ENCODE data around the gene COQ10A. TPM values are rescaled to one million over a fixed set of nuclear protein-coding genes. Genes with fewer than 3 reads are reported as not detected.

COQ10A gene
- total RNA-seq, 1 donor from 2014 or later = 20.3 TPM

DNA sequence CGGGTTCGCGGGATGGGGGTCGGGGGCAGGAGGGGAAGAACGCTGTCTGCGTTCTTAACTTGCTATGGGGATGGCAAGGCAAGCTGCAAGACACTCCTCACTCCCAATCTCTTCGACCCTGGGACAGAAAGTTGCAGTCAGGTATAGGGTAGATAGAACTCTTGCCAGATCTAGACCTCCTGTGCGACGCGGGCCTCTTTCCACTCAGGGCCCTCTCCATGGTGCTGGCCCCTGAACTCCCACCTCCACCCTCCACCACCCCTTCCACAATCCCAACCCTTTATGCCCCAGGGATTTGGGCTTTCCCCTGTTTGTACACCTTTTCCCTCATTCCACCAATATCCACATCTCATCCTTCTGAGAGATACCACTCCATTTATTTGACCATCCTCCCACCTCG lies 41.8 kb upstream of the COQ10A start:
- Mint-ChIP-seq H3K9me3 (ENCODE audit: unreplicated experiment) (no peaks in the 10 kb centered on the region), H3K4me1 (ENCODE audit: unreplicated experiment) (peaks cover 39% of the 10 kb centered on the region), H3K36me3 (ENCODE audit: low read depth, unreplicated experiment) (peaks cover 4% of the 10 kb centered on the region), H3K27me3 (ENCODE audit: unreplicated experiment) (peaks cover 10% of the 10 kb centered on the region), H3K27ac (ENCODE audit: unreplicated experiment) (peak overlapping the region; percentile 64), H3K4me3 (ENCODE audit: unreplicated experiment) (peak overlapping the region; percentile 76)
- TF ChIP-seq, protein P1, sequence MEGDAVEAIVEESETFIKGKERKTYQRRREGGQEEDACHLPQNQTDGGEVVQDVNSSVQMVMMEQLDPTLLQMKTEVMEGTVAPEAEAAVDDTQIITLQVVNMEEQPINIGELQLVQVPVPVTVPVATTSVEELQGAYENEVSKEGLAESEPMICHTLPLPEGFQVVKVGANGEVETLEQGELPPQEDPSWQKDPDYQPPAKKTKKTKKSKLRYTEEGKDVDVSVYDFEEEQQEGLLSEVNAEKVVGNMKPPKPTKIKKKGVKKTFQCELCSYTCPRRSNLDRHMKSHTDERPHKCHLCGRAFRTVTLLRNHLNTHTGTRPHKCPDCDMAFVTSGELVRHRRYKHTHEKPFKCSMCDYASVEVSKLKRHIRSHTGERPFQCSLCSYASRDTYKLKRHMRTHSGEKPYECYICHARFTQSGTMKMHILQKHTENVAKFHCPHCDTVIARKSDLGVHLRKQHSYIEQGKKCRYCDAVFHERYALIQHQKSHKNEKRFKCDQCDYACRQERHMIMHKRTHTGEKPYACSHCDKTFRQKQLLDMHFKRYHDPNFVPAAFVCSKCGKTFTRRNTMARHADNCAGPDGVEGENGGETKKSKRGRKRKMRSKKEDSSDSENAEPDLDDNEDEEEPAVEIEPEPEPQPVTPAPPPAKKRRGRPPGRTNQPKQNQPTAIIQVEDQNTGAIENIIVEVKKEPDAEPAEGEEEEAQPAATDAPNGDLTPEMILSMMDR (IDR thresholded peaks at IDR 0.05; ENCODE audit: unreplicated experiment) = no peak
- DNase-seq (ENCODE audit: low spot score) = peak; percentile 19

DNA sequence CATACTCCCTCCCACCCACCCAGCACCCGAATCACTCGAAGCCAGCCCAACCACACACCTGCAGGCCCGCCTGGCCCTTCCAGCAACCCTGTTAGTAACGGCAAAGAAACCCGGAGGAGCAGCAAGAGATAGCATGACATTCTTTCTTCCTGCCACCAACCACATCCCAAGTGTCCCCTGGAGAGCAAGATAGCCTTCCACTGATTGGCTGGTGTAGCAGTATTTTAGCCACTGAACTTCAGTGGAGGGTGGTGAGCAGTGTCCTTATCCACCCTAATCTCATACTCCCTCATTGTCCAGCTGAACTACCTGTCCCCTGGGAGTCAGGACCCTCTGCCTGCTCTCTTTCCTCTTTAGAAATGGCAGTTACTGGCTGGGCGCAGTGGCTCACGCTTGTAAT lies 37.7 kb upstream of the COQ10A start:
- TF ChIP-seq, protein P1 (IDR thresholded peaks at IDR 0.05; ENCODE audit: unreplicated experiment) = no peak
- Mint-ChIP-seq H3K27me3 (ENCODE audit: unreplicated experiment) (peaks cover 8% of the 10 kb centered on the region), H3K4me3 (ENCODE audit: unreplicated experiment) (no peak overlapping the region), H3K4me1 (ENCODE audit: unreplicated experiment) (peaks cover 11% of the 10 kb centered on the region), H3K27ac (ENCODE audit: unreplicated experiment) (no peak overlapping the region), H3K9me3 (ENCODE audit: unreplicated experiment) (no peaks in the 10 kb centered on the region), H3K36me3 (ENCODE audit: low read depth, unreplicated experiment) (peaks cover 4% of the 10 kb centered on the region)
- DNase-seq (ENCODE audit: low spot score) = no peak

DNA sequence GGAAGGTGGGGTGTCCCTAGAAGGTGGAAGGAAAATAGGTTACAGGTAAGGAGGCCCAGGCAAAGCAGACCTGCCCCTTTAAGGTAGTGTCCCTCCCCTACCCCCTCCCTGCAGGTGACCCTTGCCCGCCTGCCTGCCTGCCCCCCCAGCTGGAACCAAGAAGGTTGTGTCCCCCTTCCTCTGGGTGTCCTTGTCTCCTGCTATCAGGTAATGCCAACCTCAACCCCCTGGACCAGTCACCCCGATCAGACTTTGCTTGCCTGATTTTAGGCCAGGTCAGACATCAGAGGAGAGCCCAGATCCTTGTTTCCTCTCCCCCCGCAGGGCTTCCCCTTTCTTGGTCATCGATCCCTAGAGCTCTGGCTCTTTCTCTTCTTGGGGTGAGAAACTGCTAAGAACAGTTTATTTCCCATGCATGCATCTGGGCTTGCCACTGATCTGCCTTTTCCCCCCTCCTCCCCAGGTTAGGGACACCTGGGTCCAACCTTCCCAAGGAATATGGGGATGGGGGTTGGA lies 36.8 kb upstream of the COQ10A start, which contains the start of gene SLC39A5:
TSS of gene SLC39A5 (plus strand) at position 136 of the 516 bp plus-strand sequence. CDS start 1,224 bp downstream, outside the sequence.
- TF ChIP-seq, protein P1 (IDR thresholded peaks at IDR 0.05; ENCODE audit: unreplicated experiment) = no peak
- Mint-ChIP-seq H3K27ac (ENCODE audit: unreplicated experiment) (no peak within 1 kb of the TSS), H3K4me3 (ENCODE audit: unreplicated experiment) (no peak within 1 kb of the TSS), H3K27me3 (ENCODE audit: unreplicated experiment) (peaks cover 8% of the 10 kb centered on the region), H3K4me1 (ENCODE audit: unreplicated experiment) (peaks cover 6% of the 10 kb centered on the region), H3K36me3 (ENCODE audit: low read depth, unreplicated experiment) (peaks cover 4% of the 10 kb centered on the region), H3K9me3 (ENCODE audit: unreplicated experiment) (no peaks in the 10 kb centered on the region)
- no peak for DNase-seq (ENCODE audit: low spot score)

DNA sequence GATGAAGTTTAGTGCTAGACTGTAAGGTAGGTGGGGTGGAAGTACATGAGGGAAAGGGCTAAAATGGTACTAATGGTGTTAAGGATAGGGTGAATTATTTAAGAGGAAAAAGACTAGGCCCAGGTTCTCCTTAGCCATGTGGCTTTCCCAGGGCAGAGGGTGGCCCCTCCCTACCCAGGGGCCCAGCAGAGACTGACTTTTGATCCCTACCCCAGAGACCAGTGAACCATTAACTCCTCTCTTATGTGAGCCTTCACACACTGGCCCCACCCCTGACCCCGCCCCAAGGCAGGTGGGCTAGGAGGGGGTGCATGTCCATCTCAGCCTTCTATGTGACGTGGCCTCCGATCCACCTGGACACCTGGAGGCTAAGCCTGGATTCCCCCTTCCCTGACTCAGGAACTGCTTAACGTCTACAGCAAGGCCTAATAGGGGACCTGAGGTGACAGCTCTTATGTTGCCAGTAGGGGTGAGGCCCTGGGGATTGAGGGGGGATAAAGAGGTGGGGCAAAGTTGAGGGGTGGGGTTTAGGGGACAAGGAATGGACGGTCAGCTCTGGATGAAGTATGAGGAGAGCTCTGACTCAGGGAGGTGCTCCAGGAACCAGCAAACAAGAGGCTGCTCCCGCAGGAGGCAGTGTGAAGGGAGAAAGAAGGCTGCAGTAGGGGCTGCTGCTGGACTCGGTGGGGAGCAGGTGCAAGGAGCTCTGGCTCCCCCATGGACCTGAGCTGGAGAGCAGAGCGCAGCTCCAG lies 36.1 kb upstream of the COQ10A start:
- TF ChIP-seq, protein P1 (IDR thresholded peaks at IDR 0.05; ENCODE audit: unreplicated experiment) = no peak
- Mint-ChIP-seq H3K27ac (ENCODE audit: unreplicated experiment) (no peak overlapping the region), H3K27me3 (ENCODE audit: unreplicated experiment) (peaks cover 8% of the 10 kb centered on the region), H3K4me3 (ENCODE audit: unreplicated experiment) (no peak overlapping the region), H3K4me1 (ENCODE audit: unreplicated experiment) (no peaks in the 10 kb centered on the region), H3K9me3 (ENCODE audit: unreplicated experiment) (no peaks in the 10 kb centered on the region), H3K36me3 (ENCODE audit: low read depth, unreplicated experiment) (peaks cover 4% of the 10 kb centered on the region)
- DNase-seq (ENCODE audit: low spot score) = no peak

DNA sequence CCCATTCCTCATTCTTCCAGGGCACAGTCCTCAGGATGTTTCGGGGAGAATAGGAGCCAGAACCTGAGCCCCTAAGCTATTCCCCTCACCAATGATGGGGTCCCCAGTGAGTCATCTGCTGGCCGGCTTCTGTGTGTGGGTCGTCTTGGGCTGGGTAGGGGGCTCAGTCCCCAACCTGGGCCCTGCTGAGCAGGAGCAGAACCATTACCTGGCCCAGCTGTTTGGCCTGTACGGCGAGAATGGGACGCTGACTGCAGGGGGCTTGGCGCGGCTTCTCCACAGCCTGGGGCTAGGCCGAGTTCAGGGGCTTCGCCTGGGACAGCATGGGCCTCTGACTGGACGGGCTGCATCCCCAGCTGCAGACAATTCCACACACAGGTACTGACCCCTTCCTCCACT lies 35.6 kb upstream of the COQ10A start:
- TF ChIP-seq, protein P1 (IDR thresholded peaks at IDR 0.05; ENCODE audit: unreplicated experiment) = no peak
- peaks cover 3% of the 10 kb centered on the region for H3K36me3 Mint-ChIP-seq (ENCODE audit: low read depth, unreplicated experiment)
- DNase-seq (ENCODE audit: low spot score) = no peak
- H3K27ac Mint-ChIP-seq (ENCODE audit: unreplicated experiment) = no peak overlapping the region
- no peaks in the 10 kb centered on the region for H3K9me3 Mint-ChIP-seq (ENCODE audit: unreplicated experiment)
- H3K4me3 Mint-ChIP-seq (ENCODE audit: unreplicated experiment) = no peak overlapping the region
- no peaks in the 10 kb centered on the region for H3K4me1 Mint-ChIP-seq (ENCODE audit: unreplicated experiment)
- peaks cover 8% of the 10 kb centered on the region for H3K27me3 Mint-ChIP-seq (ENCODE audit: unreplicated experiment)
